ENCODE data around the gene PCBP4.

The PCBP4 gene

DNA sequence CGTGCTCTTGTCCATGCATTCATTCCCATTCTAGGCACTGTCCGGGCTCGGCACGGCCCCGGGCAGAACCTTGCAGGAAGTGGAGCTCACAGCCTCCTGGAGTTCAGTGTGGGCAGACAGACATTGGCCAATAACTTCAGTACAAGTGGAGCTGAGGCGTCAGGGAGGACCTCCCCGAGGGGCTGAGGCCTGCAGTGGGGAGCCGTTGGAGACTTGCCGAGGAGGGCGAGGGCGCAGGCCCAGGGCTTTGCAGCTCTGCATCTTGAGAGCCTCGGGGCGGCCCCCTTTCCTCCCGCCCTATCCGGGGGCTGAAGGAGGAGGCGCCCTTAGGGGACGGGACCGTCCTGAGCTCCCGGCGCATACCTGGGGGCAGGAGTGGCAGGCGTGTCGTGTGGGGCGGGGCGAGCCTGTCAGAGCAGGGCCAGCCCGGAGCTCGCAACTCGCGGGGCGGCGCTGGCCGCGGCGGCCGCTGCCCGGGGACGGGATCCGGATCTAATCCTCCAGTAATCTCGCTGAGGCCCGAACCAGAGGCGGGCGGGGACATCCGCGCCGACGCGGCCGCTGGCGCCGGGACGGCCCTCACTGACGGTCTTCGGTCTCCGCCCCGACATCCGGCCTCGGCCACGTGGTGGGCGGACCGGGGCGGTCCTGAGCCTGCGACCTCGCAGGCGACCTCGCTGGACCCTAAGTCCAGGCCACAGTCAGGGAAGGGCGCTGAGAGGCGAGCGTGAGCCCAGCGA is 15.8 kb upstream of the PCBP4 start, which contains the start of gene ACY1:
Gene ACY1 (plus strand): TSS at position 698 of the 740 bp plus-strand sequence. CDS start 530 bp downstream, outside the sequence.
- Histone ChIP-seq H3K9me3 (ENCODE audit: control insufficient read depth in 2 of 2, low read length in 2 of 2) (no peaks in the 10 kb centered on the region), H3K9ac (ENCODE audit: low read length in 2 of 2) (peak within 1 kb of the TSS; percentile 79 to 84), H3K27ac (ENCODE audit: low read length) (peak within 1 kb of the TSS; percentile 93), H3K27me3 (ENCODE audit: control insufficient read depth in 1 of 2, insufficient read depth in 2 of 2, low read length in 2 of 2) (no peaks in the 10 kb centered on the region), H3K4me1 (ENCODE audit: control insufficient read depth, insufficient read depth, low read length) (peaks cover 26% of the 10 kb centered on the region), H3K4me3 (ENCODE audit: low read length in 2 of 2) (peak within 1 kb of the TSS; percentile 84 to 95), H3K36me3 (ENCODE audit: control insufficient read depth in 2 of 2, insufficient read depth in 2 of 2, low read length in 2 of 2) (no peaks in the 10 kb centered on the region)

DNA sequence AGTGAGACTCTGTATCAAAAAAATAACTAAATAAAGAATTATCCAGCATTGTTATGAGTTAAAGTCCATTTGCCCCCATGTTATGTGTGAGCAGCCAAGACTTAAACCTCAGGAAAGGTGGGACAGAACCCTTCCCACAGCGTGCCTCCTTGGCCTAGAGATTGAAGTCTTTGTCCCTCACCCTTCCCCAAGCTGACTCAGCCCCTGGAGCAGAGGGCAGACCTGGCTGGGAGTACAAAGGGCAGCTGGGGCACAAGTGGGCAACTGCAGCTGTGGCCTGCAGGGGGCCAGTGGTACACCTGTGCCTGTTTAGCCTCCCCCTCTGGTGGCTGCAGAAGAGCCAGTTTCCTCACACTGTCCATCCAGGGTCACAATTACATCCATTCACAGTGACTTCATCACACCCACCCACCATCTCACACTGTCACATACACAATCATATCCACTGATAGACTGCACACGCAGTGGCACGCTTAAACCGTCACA is 15.1 kb upstream of the PCBP4 start:
- H3K9me3 ChIP-seq (ENCODE audit: control insufficient read depth in 2 of 2, low read length in 2 of 2), result no peaks in the 10 kb centered on the region
- H3K36me3 ChIP-seq (ENCODE audit: control insufficient read depth in 2 of 2, insufficient read depth in 2 of 2, low read length in 2 of 2), result no peaks in the 10 kb centered on the region
- peak overlapping the region; percentile 93 for H3K27ac ChIP-seq (ENCODE audit: low read length)
- no peaks in the 10 kb centered on the region for H3K27me3 ChIP-seq (ENCODE audit: control insufficient read depth in 1 of 2, insufficient read depth in 2 of 2, low read length in 2 of 2)
- H3K4me1 ChIP-seq (ENCODE audit: control insufficient read depth, insufficient read depth, low read length), result peaks cover 26% of the 10 kb centered on the region
- peak overlapping the region; percentile 79 to 84 for H3K9ac ChIP-seq (ENCODE audit: low read length in 2 of 2)
- H3K4me3 ChIP-seq (ENCODE audit: low read length in 2 of 2), result peak overlapping the region; percentile 84 to 95

DNA sequence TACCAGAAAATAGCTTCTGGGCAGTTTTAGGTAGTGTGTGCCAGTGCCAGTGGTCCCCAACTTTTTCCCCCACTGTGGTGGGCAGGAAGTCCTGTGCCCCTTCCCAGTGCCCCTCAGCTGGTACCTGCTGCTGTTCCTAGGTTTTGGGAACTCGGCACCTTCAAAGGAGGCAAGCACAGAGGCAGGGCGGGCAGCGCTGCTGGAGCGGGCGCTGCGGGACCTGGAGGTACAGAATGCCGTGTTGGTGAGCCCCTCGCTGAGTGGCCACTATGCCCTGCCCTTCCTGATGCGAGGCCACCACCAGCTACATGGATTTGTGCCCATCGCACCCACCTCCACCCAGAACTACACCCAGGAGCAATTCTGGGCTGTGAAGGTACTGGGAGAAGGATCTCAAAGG is 13.0 kb upstream of the PCBP4 start:
- Histone ChIP-seq H3K9me3 (ENCODE audit: control insufficient read depth in 2 of 2, low read length in 2 of 2) (no peaks in the 10 kb centered on the region), H3K4me1 (ENCODE audit: control insufficient read depth, insufficient read depth, low read length) (peaks cover 36% of the 10 kb centered on the region), H3K4me3 (ENCODE audit: low read length in 2 of 2) (no peak overlapping the region), H3K36me3 (ENCODE audit: control insufficient read depth in 2 of 2, insufficient read depth in 2 of 2, low read length in 2 of 2) (no peaks in the 10 kb centered on the region), H3K27ac (ENCODE audit: low read length) (no peak overlapping the region), H3K9ac (ENCODE audit: low read length in 2 of 2) (no peak overlapping the region), H3K27me3 (ENCODE audit: control insufficient read depth in 1 of 2, insufficient read depth in 2 of 2, low read length in 2 of 2) (no peaks in the 10 kb centered on the region)

DNA sequence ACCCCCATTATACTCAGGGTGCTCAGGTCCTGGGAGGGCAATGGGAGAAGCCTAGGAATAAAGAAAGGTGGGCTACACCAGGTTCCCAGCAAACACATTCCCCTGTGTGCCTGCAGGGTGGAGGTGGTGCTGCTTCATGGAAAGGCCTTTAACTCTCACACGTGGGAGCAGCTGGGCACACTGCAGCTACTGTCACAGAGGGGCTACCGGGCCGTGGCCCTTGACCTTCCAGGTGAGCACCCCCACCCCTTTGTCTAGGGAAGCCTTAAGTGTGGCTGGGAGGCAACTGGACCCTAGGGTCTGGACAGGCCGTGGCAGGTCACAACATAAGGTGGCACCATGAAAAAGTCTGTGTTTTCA is 10.9 kb upstream of the PCBP4 start:
- H3K9me3 ChIP-seq (ENCODE audit: control insufficient read depth in 2 of 2, low read length in 2 of 2), result no peaks in the 10 kb centered on the region
- peaks cover 44% of the 10 kb centered on the region for H3K4me1 ChIP-seq (ENCODE audit: control insufficient read depth, insufficient read depth, low read length)
- no peak overlapping the region for H3K27ac ChIP-seq (ENCODE audit: low read length)
- H3K9ac ChIP-seq (ENCODE audit: low read length in 2 of 2), result no peak overlapping the region
- no peaks in the 10 kb centered on the region for H3K36me3 ChIP-seq (ENCODE audit: control insufficient read depth in 2 of 2, insufficient read depth in 2 of 2, low read length in 2 of 2)
- H3K4me3 ChIP-seq (ENCODE audit: low read length in 2 of 2), result no peak overlapping the region
- no peaks in the 10 kb centered on the region for H3K27me3 ChIP-seq (ENCODE audit: control insufficient read depth in 1 of 2, insufficient read depth in 2 of 2, low read length in 2 of 2)

DNA sequence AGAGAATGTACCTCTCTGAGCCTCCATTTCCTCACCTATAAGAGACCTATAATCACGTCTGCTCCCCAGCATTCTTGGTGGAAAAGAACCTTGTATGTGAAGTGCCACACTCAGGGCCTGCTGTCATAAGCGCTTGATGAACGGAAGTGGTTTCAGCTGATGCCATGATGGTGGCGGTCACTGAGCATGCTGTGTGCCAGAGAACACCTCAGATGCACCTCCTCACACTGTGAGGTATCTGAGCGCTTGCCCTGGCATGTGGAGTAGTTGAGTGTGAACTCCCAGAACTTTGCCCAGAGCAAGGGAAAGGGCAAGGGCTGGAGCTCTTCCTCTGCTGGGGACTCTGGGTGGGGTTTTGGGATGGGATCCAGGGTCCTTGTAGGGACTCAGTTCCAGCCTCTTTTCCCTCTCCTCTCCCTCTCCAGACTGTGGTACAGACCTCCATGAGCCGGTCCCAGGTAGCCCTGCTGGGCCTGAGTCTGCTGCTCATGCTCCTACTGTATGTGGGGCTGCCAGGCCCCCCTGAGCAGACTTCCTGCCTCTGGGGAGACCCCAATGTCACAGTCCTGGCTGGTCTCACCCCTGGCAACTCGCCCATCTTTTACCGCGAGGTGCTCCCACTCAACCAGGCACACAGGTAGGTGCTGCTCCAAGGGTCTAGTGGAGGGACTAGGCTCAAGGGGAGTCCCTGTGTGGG is 10.3 kb upstream of the PCBP4 start:
- no peaks in the 10 kb centered on the region for H3K36me3 ChIP-seq (ENCODE audit: control insufficient read depth in 2 of 2, insufficient read depth in 2 of 2, low read length in 2 of 2)
- no peak overlapping the region for H3K9ac ChIP-seq (ENCODE audit: low read length in 2 of 2)
- H3K4me3 ChIP-seq (ENCODE audit: low read length in 2 of 2), result no peak overlapping the region
- no peaks in the 10 kb centered on the region for H3K9me3 ChIP-seq (ENCODE audit: control insufficient read depth in 2 of 2, low read length in 2 of 2)
- H3K27me3 ChIP-seq (ENCODE audit: control insufficient read depth in 1 of 2, insufficient read depth in 2 of 2, low read length in 2 of 2), result no peaks in the 10 kb centered on the region
- H3K27ac ChIP-seq (ENCODE audit: low read length), result no peak overlapping the region
- peaks cover 42% of the 10 kb centered on the region for H3K4me1 ChIP-seq (ENCODE audit: control insufficient read depth, insufficient read depth, low read length)

- no peaks in the 10 kb centered on the region for H3K9me3 ChIP-seq (ENCODE audit: control insufficient read depth in 2 of 2, low read length in 2 of 2)
- peaks cover 32% of the 10 kb centered on the region for H3K4me1 ChIP-seq (ENCODE audit: control insufficient read depth, insufficient read depth, low read length)
- no peaks in the 10 kb centered on the region for H3K36me3 ChIP-seq (ENCODE audit: control insufficient read depth in 2 of 2, insufficient read depth in 2 of 2, low read length in 2 of 2)
- H3K27ac ChIP-seq (ENCODE audit: low read length), result peak overlapping the region; percentile 94
- no peaks in the 10 kb centered on the region for H3K27me3 ChIP-seq (ENCODE audit: control insufficient read depth in 1 of 2, insufficient read depth in 2 of 2, low read length in 2 of 2)
- H3K4me3 ChIP-seq (ENCODE audit: low read length in 2 of 2), result peak overlapping the region; percentile 46 to 93
- peak overlapping the region in 1 of 2 donors; percentile 94 for H3K9ac ChIP-seq (ENCODE audit: low read length in 2 of 2)
Observed at GRCh38 chr3:51975852-51976549, 8.7 kb upstream of the PCBP4 start.

DNA sequence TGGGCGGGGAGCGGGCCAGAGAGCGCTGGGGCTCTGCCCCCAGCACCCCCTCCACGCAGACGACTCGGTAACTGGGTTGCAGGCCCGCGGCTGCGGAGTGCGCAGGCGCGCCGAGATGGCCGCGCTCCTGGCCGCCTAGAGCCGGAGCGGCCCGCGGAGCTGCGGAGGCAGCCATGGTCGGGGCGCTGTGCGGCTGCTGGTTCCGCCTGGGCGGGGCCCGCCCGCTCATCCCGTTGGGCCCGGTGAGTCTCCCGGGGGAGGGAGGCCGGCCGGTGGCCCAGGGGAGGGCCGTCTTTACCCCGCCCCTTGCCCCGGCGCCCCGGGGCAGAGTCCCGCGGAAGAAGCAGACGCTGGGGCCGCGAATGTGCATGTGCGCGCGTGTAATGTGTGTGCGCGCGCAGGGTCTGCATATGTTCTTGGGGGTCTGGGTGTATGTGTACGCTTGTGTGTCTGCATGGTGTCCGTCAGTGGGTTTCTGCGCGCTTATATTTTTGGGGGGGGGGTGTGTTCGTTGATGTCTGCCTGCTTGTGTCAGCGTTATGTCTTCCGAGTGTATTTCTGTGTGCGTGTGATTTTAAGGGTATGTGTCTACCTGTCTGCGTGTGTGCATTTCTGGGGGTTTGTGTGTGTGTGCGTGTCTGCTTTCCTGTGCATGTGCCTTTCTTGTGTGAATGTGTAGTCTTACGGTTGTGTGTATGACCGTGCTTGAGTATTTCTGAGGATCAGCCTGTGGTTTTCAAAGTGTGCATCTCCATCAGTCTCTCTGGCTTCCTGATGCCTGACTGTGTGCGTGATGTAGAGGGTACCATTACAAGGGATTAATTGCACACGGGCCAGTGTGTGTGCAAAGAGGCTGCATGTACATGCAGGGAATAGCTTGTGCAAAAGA is 8.0 kb upstream of the PCBP4 start, which contains the start of gene ABHD14A:
Gene ABHD14A (plus strand): TSS at position 102 of the 889 bp plus-strand sequence. CDS start 72 bp downstream, at position 174.
- Histone ChIP-seq H3K4me1 (ENCODE audit: control insufficient read depth, insufficient read depth, low read length) (peaks cover 31% of the 10 kb centered on the region), H3K9me3 (ENCODE audit: control insufficient read depth in 2 of 2, low read length in 2 of 2) (no peaks in the 10 kb centered on the region), H3K27ac (ENCODE audit: low read length) (peak within 1 kb of the TSS; percentile 94)

GRCh38 chr3:51974277-51974962 is 7.2 kb upstream of the PCBP4 start:
- Histone ChIP-seq H3K27ac (ENCODE audit: low read length) (peak overlapping the region; percentile 94), H3K36me3 (ENCODE audit: control insufficient read depth in 2 of 2, insufficient read depth in 2 of 2, low read length in 2 of 2) (no peaks in the 10 kb centered on the region), H3K4me1 (ENCODE audit: control insufficient read depth, insufficient read depth, low read length) (peaks cover 31% of the 10 kb centered on the region), H3K9ac (ENCODE audit: low read length in 2 of 2) (peak overlapping the region; percentile 61 to 94), H3K27me3 (ENCODE audit: control insufficient read depth in 1 of 2, insufficient read depth in 2 of 2, low read length in 2 of 2) (no peaks in the 10 kb centered on the region), H3K4me3 (ENCODE audit: low read length in 2 of 2) (peak overlapping the region; percentile 46 to 93), H3K9me3 (ENCODE audit: control insufficient read depth in 2 of 2, low read length in 2 of 2) (no peaks in the 10 kb centered on the region)

More for the DNA sequence above, 8.0 kb upstream of the PCBP4 start, which contains the start of gene ABHD14A:
- Histone ChIP-seq H3K36me3 (ENCODE audit: control insufficient read depth in 2 of 2, insufficient read depth in 2 of 2, low read length in 2 of 2) (no peaks in the 10 kb centered on the region), H3K9ac (ENCODE audit: low read length in 2 of 2) (peak within 1 kb of the TSS; percentile 94 to 98), H3K4me3 (ENCODE audit: low read length in 2 of 2) (peak within 1 kb of the TSS; percentile 46 to 93), H3K27me3 (ENCODE audit: control insufficient read depth in 1 of 2, insufficient read depth in 2 of 2, low read length in 2 of 2) (no peaks in the 10 kb centered on the region)

DNA sequence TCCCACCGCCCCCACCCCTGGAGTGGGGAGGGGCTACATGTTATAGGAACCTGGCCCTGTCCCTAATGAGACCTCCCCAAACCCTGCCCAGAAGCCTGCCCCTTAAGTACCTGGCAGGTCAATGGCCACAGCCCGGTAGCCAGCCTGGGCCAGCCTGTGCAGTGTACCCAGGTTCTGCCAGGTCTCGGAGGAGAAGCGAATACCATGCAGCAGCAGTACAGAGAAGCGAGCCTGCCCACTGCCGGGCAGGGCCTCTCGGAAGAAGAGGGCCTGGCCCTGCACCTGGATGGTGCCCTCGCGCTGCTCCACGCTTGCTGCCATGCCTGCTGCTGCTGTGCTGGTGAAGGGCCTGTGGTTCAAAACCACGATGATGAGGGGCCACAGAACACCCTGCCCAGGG is 4.1 kb upstream of the PCBP4 start:
- Histone ChIP-seq H3K9ac (ENCODE audit: low read length in 2 of 2) (no peak overlapping the region), H3K36me3 (ENCODE audit: control insufficient read depth in 2 of 2, insufficient read depth in 2 of 2, low read length in 2 of 2) (no peaks in the 10 kb centered on the region), H3K9me3 (ENCODE audit: control insufficient read depth in 2 of 2, low read length in 2 of 2) (no peaks in the 10 kb centered on the region), H3K27me3 (ENCODE audit: control insufficient read depth in 1 of 2, insufficient read depth in 2 of 2, low read length in 2 of 2) (no peaks in the 10 kb centered on the region), H3K4me1 (ENCODE audit: control insufficient read depth, insufficient read depth, low read length) (peaks cover 48% of the 10 kb centered on the region), H3K4me3 (ENCODE audit: low read length in 2 of 2) (no peak overlapping the region), H3K27ac (ENCODE audit: low read length) (no peak overlapping the region)

All from stomach smooth muscle (tissue), 2 donors.